NOMO-1 (cell line): ENCODE measurements around the gene MKRN2.

Experiments used
- DNase-seq, 2 experiments: peaks; one replicate each; lab custom pipeline; 2025; ENCODE audit not compliant: unreplicated experiment in 2 of 2; lab: John Stamatoyannopoulos, UW

MKRN2 gene

GRCh38 chr3:12549971-12550760 is 6.7 kb upstream of the MKRN2 start:
- no peak for DNase-seq

DNA sequence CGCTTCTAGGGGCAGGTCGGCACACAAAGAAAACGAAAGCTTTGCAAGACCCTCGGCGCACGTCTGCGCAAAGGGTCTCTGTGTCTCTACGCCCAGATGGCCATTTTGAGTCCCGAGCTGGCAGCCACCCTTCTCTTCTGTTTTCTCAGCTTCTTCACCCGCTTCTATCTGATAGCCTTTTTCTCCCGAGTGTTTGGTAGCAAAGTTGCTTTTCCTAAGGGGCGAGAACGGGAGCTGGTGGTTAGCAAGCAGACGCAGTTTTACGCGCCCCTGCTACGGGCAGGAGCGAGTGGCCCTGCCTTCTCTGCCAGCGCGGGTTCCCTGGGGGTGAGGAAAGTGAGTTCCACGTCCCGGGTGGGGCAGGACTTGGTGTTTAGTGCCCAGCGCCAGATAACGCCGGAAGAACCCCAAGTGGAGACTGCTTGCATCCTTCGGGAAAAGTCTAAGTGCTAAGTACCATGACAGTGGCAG is 2.9 kb upstream of the MKRN2 start:
- no peak for DNase-seq

- peak in 1 of 2 experiments; percentile 28 for DNase-seq
These were observed 585 bp upstream of the MKRN2 start for GRCh38 chr3:12556314-12556689.

GRCh38 chr3:12557473-12558100 is 700 bp downstream of the MKRN2 start:
- DNase-seq: peak; percentile 14 to 57

DNA sequence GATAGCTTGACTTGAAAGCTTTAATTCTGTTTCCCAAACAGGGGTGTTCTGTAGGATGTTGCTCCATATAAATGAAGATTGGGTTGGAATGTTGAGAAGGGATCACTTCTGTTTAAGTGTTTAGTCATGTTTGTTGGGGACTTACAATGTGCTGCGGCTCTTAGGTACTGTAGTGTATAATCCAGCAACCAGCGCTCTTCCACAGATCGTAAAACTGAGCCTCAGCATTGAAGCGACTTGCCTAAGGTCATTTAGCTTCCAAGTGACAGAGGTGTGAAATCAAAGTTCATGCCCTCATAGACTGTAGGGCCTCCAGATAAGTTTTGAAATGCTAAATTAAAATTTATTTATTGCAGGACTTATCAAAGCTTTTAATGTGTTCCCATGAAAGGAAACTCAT is 1.8 kb downstream of the MKRN2 start:
- no peak for DNase-seq

DNA sequence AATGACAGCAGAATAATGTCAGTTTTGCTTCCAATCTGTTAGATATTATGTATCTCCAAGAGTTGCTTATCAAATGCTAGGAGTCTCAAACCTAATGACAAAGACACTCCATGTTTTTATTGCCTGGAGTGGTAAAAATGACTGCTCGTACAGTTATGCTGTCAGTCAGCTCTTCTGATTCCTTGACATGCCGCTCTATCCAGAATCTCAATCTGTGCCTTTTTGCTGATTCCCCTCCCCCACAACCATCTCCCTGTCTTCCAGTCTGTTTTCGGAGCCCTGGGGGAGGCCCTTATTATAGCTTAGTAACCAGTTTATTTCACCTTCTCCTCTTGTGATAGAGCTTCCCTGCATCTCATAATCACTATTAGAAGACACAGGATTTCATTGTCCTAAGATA is 2.6 kb downstream of the MKRN2 start:
- DNase-seq: no peak

- peak in 1 of 2 experiments; percentile 65 for DNase-seq
These were observed 3.8 kb downstream of the MKRN2 start for GRCh38 chr3:12560505-12561190.

GRCh38 chr3:12561397-12561796 is 4.5 kb downstream of the MKRN2 start:
- DNase-seq: no peak

DNA sequence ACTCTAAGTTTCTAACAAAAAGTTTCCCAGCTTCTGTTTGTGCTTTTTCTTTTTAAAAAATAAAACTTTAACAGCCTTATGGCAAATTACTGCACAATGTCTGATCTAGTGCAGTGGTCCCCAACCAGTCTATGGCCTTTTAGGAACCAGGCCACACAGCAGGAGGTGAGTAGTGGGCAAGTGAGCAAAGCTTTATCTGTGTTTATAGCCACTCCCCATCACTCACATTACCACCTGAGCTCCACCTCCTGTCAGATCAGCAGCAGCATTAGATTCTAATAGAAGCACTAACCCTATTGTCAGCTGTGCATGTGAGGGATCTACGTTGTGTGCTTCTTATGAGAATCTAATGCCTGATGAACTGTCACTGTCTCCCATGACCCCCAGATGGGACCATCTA is 5.6 kb downstream of the MKRN2 start:
- no peak for DNase-seq

DNA sequence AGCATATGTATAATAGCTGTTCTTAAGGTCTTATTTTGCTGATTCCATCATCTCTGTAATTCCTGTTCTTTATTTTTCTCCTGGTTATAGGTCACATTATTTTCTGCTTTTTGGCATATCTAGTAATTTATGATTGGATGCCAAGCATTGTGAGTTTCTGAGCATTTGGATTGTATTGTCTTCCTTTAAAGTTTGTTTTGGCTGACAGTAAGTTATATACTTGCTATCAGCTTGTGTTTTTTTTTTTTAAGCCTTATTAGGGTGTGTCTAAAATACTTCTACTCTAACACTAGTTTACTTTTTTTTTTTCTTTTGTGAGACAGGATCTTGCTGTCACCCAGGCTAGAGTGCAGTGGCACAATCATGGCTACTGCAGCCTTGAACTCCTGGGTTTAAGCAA is 10.1 kb downstream of the MKRN2 start:
- DNase-seq: no peak

DNA sequence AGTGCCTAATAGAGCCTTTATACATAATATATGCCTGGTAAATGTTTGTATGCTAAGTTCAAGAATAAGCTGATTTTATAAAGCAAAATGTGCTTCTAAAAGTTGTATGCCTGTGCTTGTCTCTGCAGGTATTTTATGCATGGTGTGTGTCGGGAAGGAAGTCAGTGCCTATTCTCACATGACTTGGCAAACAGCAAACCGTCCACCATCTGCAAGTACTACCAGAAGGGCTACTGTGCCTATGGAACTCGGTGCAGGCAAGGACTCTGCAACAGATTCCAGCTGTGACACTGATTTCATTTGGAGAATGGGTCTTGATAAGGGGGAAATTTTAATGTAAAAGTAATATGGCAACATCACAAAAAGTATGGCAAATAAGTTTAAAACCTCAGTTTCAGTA is 11.9 kb downstream of the MKRN2 start:
- no peak for DNase-seq

- no peak for DNase-seq
These were observed 12.9 kb downstream of the MKRN2 start for GRCh38 chr3:12569836-12570235.

- no peak for DNase-seq
These were observed 15.1 kb downstream of the MKRN2 start for GRCh38 chr3:12571986-12572385.

- DNase-seq: no peak
These were observed 17.2 kb downstream of the MKRN2 start for GRCh38 chr3:12574131-12574530.

DNA sequence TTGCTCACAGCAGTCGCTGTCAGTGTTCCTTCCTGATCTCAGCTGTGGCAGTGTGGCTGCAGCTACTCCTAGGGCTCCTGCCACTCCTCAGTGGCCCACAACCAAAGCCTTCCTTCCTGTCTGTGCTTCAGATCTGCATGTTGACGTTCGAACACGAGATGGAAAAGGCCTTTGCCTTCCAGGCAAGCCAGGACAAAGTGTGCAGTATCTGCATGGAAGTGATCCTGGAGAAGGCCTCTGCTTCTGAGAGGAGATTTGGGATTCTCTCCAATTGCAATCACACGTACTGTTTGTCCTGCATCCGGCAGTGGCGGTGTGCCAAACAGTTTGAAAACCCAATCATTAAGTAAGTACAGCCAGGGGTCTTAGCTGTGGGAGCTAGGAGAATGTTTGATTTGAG is 17.8 kb downstream of the MKRN2 start:
- DNase-seq: no peak

- DNase-seq: no peak
These were observed 20.5 kb downstream of the MKRN2 start for GRCh38 chr3:12577379-12577778.

GRCh38 chr3:12578742-12579141 is 21.9 kb downstream of the MKRN2 start:
- DNase-seq: no peak

GRCh38 chr3:12579456-12579855 is 22.6 kb downstream of the MKRN2 start:
- no peak for DNase-seq

- no peak for DNase-seq
These were observed 23.0 kb downstream of the MKRN2 start for GRCh38 chr3:12579905-12580304.

DNA sequence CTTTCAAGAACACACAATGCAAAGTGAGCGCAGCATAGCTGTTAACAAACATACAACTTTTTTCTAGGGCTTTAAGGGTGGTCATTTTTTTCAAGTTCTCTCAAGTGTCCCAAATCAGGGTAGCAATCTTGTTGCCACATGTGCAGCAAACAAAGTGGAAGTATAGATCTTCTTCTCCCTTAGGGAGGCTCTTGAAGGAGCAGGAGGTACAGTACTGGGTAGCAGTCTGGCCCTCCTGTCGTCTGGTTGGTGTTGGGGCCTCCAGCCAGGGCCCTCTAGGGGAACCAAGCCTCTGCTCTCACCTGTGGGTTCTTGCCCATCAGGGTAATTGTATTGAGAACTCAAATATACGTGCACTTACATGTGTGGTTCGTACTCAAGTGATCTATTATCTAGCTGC is 25.8 kb downstream of the MKRN2 start:
- no peak for DNase-seq

DNA sequence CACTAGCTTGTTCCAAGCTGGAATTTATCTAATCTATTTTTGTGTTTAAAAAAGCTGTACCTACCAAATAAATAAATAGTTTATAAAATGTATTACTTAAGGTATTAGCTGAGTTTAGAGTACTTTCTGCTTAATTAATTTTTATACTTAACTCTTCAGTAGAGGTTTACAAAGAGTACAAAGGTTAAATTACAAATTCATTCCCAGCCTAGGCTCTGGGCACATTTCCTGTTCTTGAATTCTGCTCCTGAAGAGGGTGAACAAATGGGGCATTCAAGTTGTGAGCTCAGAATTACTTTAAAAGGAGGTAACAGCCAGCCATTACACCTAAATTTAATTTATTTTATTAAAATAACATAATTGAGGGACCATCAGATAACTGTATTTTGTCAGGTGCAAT is 26.4 kb downstream of the MKRN2 start:
- no peak for DNase-seq

DNA sequence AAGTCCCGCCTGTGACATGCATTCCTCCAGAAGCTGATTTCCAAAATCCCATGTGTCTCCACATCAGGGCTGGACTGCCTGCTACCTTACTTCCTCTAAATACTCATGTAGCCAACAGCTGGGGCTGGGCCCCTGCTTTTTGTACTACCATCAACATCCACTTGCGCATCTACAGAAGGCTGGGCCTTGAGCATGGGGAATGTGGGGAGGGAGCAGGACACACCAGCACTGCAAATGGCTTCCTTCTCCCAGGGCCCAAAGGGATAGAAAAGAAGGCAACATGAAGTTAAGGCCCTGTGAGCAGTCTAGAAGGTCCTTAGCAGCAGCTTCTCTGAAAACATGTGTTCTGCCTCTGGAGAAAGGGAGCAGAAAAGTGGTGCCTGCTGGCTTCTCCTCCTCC is 27.2 kb downstream of the MKRN2 start:
- no peak for DNase-seq
